Parathyroid adenoma (tissue), 2 donors: Measurements from ENCODE around the gene SHROOM3.

Experiments
- H2AFZ ChIP-seq: fragments of 300-600 bp; sonication (generic); one replicate; pipeline ENCODE4 v1.7.0; 2017; ENCODE audit warnings: antibody characterized with exemption, mild to moderate bottlenecking
- H3K27ac ChIP-seq: fragments of 300-600 bp; sonication (generic); one replicate; pipeline ENCODE4 v1.7.0; 2017
- H3K27me3 ChIP-seq: fragments of 300-600 bp; sonication (generic); one replicate; pipeline ENCODE4 v1.7.0; 2017; ENCODE audit warnings: low read length; ENCODE audit not compliant: control insufficient read depth, insufficient read depth
- H3K36me3 ChIP-seq: fragments of 300-600 bp; sonication (generic); one replicate; pipeline ENCODE4 v1.7.0; 2017; ENCODE audit warnings: low read length; ENCODE audit not compliant: control insufficient read depth, insufficient read depth
- H3K4me1 ChIP-seq: fragments of 300-600 bp; sonication (generic); one replicate; pipeline ENCODE4 v1.7.0; 2017; ENCODE audit warnings: control low read depth
- H3K4me2 ChIP-seq: fragments of 300-600 bp; sonication (generic); one replicate; pipeline ENCODE4 v1.7.0; 2017; ENCODE audit warnings: low read length
- H3K4me3 ChIP-seq: fragments of 300-600 bp; sonication (generic); one replicate; pipeline ENCODE4 v1.7.0; 2017; ENCODE audit warnings: low read depth, low read length
- H3K79me2 ChIP-seq: fragments of 300-600 bp; sonication (generic); one replicate; pipeline ENCODE4 v1.7.0; 2017; ENCODE audit warnings: control low read depth
- H3K9ac ChIP-seq: fragments of 300-600 bp; sonication (generic); one replicate; pipeline ENCODE4 v1.7.0; 2017; ENCODE audit warnings: mild to moderate bottlenecking
- H3K9me3 ChIP-seq: fragments of 300-600 bp; sonication (generic); one replicate; pipeline ENCODE4 v1.7.0; 2017; ENCODE audit warnings: low read length; ENCODE audit not compliant: control insufficient read depth
- CTCF ChIP-seq: fragments of 300-600 bp; sonication (generic); IDR thresholded peaks from one replicate; pipeline ENCODE4 v1.7.0; 2017; ENCODE audit warnings: antibody characterized with exemption, mild to moderate bottlenecking
- donor health status: primary hyperparathyroidism.

Gene SHROOM3

DNA sequence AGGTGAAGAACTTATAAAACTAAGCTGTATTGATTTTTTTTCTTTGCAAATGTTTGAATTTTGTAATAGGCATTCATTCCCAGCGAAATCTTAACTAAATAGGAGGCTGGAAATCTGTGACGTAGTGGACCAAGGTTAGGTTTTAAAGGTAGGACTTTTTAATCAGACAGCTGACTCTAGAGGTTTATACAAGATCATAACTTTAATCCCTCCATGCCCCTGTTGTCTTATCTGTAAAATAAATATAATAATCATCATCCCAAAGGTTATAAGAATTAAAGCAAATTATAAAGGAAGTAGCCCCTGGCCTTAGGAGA lies 101.3 kb downstream of the SHROOM3 start:
- Histone ChIP-seq H3K27me3 (no peaks in the 10 kb centered on the region), H2AFZ (no peak overlapping the region), H3K4me3 (no peak overlapping the region), H3K9ac (no peak overlapping the region), H3K9me3 (no peaks in the 10 kb centered on the region), H3K4me1 (no peaks in the 10 kb centered on the region), H3K36me3 (no peaks in the 10 kb centered on the region), H3K79me2 (no peaks in the 10 kb centered on the region), H3K27ac (no peak overlapping the region), H3K4me2 (no peak overlapping the region)
- no peak for TF ChIP-seq CTCF

DNA sequence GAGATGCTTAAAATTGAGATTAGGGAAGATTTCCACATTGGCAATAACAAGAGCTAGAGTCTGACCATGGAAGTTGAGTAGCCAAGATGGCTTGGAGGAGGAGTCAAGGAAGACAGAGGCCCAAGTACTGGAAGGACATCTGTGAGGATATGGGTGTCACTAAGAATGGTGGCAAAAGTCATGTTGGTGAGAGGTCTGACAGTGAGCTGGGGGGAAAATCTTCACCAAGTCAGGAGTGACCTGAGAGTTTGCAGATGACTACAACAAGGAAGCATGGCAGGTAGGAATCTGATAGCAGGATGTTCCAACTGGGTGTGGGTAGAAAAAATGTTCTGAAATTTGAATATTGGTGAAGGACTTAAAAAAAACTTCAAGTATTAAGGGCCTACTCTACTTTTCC lies 103.3 kb downstream of the SHROOM3 start:
- Histone ChIP-seq H3K9me3 (no peaks in the 10 kb centered on the region), H3K4me2 (no peak overlapping the region), H2AFZ (no peak overlapping the region), H3K79me2 (no peaks in the 10 kb centered on the region), H3K4me1 (no peaks in the 10 kb centered on the region), H3K4me3 (no peak overlapping the region), H3K27me3 (no peaks in the 10 kb centered on the region), H3K9ac (no peak overlapping the region), H3K27ac (no peak overlapping the region), H3K36me3 (no peaks in the 10 kb centered on the region)
- no peak for TF ChIP-seq CTCF

- TF ChIP-seq CTCF: no peak
- no peak overlapping the region for H3K4me3 ChIP-seq
- H3K9ac ChIP-seq: no peak overlapping the region
- H3K4me2 ChIP-seq: no peak overlapping the region
- no peaks in the 10 kb centered on the region for H3K36me3 ChIP-seq
- H3K79me2 ChIP-seq: no peaks in the 10 kb centered on the region
- H3K4me1 ChIP-seq: no peaks in the 10 kb centered on the region
- no peak overlapping the region for H2AFZ ChIP-seq
- no peaks in the 10 kb centered on the region for H3K27me3 ChIP-seq
- H3K9me3 ChIP-seq: no peaks in the 10 kb centered on the region
- H3K27ac ChIP-seq: no peak overlapping the region
Measured at GRCh38 chr4:76539979-76540378, 105.0 kb downstream of the SHROOM3 start.

DNA sequence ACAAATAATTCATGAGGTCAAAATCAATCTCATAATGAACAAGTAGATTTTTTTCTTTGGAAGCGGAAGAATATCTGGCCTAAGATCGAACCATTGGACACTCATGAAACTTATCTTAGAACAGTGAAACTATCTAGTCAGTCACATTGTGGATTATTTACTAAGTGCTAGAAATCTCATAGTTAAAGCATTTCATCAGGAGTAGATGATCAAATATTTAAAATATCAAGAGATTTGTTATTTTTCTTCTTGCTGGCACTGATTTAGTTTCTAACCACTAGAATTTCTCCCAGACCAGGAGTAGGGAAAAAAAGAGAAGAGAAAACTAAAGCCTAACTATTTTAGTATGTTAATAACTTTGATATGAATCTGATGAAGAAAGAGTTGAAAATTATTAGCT lies 105.5 kb downstream of the SHROOM3 start:
- TF ChIP-seq CTCF: no peak

GRCh38 chr4:76543378-76543777 lies 108.3 kb downstream of the SHROOM3 start:
- no peak overlapping the region for H3K4me3 ChIP-seq
- no peaks in the 10 kb centered on the region for H3K9me3 ChIP-seq
- no peaks in the 10 kb centered on the region for H3K36me3 ChIP-seq
- no peak overlapping the region for H3K4me2 ChIP-seq
- no peaks in the 10 kb centered on the region for H3K27me3 ChIP-seq
- H2AFZ ChIP-seq: no peak overlapping the region
- H3K27ac ChIP-seq: no peak overlapping the region
- H3K9ac ChIP-seq: no peak overlapping the region
- no peaks in the 10 kb centered on the region for H3K79me2 ChIP-seq
- TF ChIP-seq CTCF: no peak
- no peaks in the 10 kb centered on the region for H3K4me1 ChIP-seq

More for the DNA sequence above, 105.5 kb downstream of the SHROOM3 start:
- H3K4me2 ChIP-seq: no peak overlapping the region
- no peaks in the 10 kb centered on the region for H3K4me1 ChIP-seq
- H3K36me3 ChIP-seq: no peaks in the 10 kb centered on the region
- no peaks in the 10 kb centered on the region for H3K9me3 ChIP-seq
- no peak overlapping the region for H3K9ac ChIP-seq
- no peak overlapping the region for H3K4me3 ChIP-seq
- H2AFZ ChIP-seq: no peak overlapping the region
- H3K27ac ChIP-seq: no peak overlapping the region
- no peaks in the 10 kb centered on the region for H3K79me2 ChIP-seq
- H3K27me3 ChIP-seq: no peaks in the 10 kb centered on the region
